NCI-H446 (cell line): ENCODE results near the gene DYNC1H1.
A peak's percentile ranks its signal among the peaks of the same experiment; 100 is the strongest.

Experiments
- DNase-seq, 2 experiments: peaks; one replicate each; lab custom pipeline; 2025; lab: John Stamatoyannopoulos, UW

DYNC1H1 gene

GRCh38 chr14:101944451-101944850, 19.9 kb upstream of the DYNC1H1 start:
- no peak for DNase-seq

- no peak for DNase-seq
Measured at GRCh38 chr14:101945171-101945570, 19.2 kb upstream of the DYNC1H1 start.

- no peak for DNase-seq
Measured at GRCh38 chr14:101947577-101947903, 16.8 kb upstream of the DYNC1H1 start.

GRCh38 chr14:101947904-101948665, 16.3 kb upstream of the DYNC1H1 start:
- peak; percentile 100 for DNase-seq

- DNase-seq: no peak
Measured at GRCh38 chr14:101948666-101949216, 15.6 kb upstream of the DYNC1H1 start.

GRCh38 chr14:101950100-101950499, 14.3 kb upstream of the DYNC1H1 start:
- DNase-seq: no peak

- DNase-seq: no peak
Measured at GRCh38 chr14:101950516-101951215, 13.7 kb upstream of the DYNC1H1 start.

- DNase-seq: no peak
Measured at GRCh38 chr14:101953151-101953550, 11.2 kb upstream of the DYNC1H1 start.

- no peak for DNase-seq
Measured at GRCh38 chr14:101954501-101954900, 9.9 kb upstream of the DYNC1H1 start.

- DNase-seq: no peak
Measured at GRCh38 chr14:101955695-101956161, 8.6 kb upstream of the DYNC1H1 start.

- no peak for DNase-seq
Measured at GRCh38 chr14:101956179-101956885, 8.0 kb upstream of the DYNC1H1 start.

GRCh38 chr14:101957406-101958234, 6.8 kb upstream of the DYNC1H1 start:
- DNase-seq: no peak

- no peak for DNase-seq
Measured at GRCh38 chr14:101958418-101959180, 5.8 kb upstream of the DYNC1H1 start.

GRCh38 chr14:101959277-101959676, 5.1 kb upstream of the DYNC1H1 start:
- DNase-seq: no peak

- peak in 1 of 2 experiments; percentile 50 for DNase-seq
Measured at GRCh38 chr14:101960225-101960624, 4.1 kb upstream of the DYNC1H1 start.

- DNase-seq: peak; percentile 63 to 89
Measured at GRCh38 chr14:101961011-101961721, 3.2 kb upstream of the DYNC1H1 start.

- DNase-seq: no peak
Measured at GRCh38 chr14:101961746-101962502, 2.4 kb upstream of the DYNC1H1 start.

GRCh38 chr14:101962503-101962874, 1.9 kb upstream of the DYNC1H1 start:
- DNase-seq: peak; percentile 77 to 91

- no peak for DNase-seq
Measured at GRCh38 chr14:101963052-101963451, 1.3 kb upstream of the DYNC1H1 start.
